Vagina (tissue), 2 donors: ENCODE results near the gene ESPL1. TPM values are rescaled to one million over a fixed set of nuclear protein-coding genes. Genes with fewer than 3 reads are reported as not detected.

Source experiments
- DNase-seq, 2 donors: peaks; one replicate each; pipeline ENCODE4 v3.0.0-alpha.2; 2017; ENCODE audit errors: extremely low spot score in 2 of 2
- H3K27ac ChIP-seq: fragments of 200-600 bp; sonication (generic); one replicate; pipeline ENCODE4 v1.5.1; 2019
- H3K27me3 ChIP-seq: fragments of 200-600 bp; sonication (generic); one replicate; pipeline ENCODE4 v1.5.1; 2019
- H3K36me3 ChIP-seq, 2 donors: fragments of 200-600 bp; sonication (generic); one replicate each; pipeline ENCODE4 v1.5.1; 2017 to 2019
- H3K4me1 ChIP-seq: fragments of 200-600 bp; sonication (generic); one replicate; pipeline ENCODE4 v1.5.1; 2019
- H3K4me3 ChIP-seq, 2 donors: fragments of 200-600 bp; sonication (generic); 1 replicate in 1 of 2; 2 replicates in 1 of 2; pipeline ENCODE4 v1.5.1; 2016 to 2019
- H3K9me3 ChIP-seq: fragments of 200-600 bp; sonication (generic); one replicate; pipeline ENCODE4 v1.5.1; 2019
- CTCF ChIP-seq, 3 experiments: fragments of 450-650 bp in 2 of 3; fragments of 200-600 bp in 1 of 3; sonication (generic) in 1 of 3; IDR thresholded peaks; one replicate each; pipeline ENCODE4 v1.5.1; 2017 to 2019; ENCODE audit warnings: antibody characterized with exemption in 3 of 3, mild to moderate bottlenecking in 2 of 3, moderate library complexity in 2 of 3
- POLR2A ChIP-seq, 2 donors: fragments of 450-650 bp; IDR thresholded peaks; one replicate each; pipeline ENCODE4 v1.6.1; 2017; ENCODE audit warnings: antibody characterized with exemption in 2 of 2, mild to moderate bottlenecking in 2 of 2, moderate library complexity in 2 of 2
- POLR2AphosphoS5 ChIP-seq, 2 donors: sonication (generic); formaldehyde crosslinking; IDR thresholded peaks; one replicate each; pipeline ENCODE4 v1.9.0; 2017; ENCODE audit warnings: antibody characterized with exemption in 2 of 2, mild to moderate bottlenecking in 2 of 2, low read depth in 1 of 2; ENCODE audit not compliant: insufficient read depth in 1 of 2
- intact Hi-C: fragments of 100-400 bp; cut with DNase I; formaldehyde crosslinking; loops from one replicate; pipeline ENCODE4 v1.15.1; 2023
- total RNA-seq: library from RNA; depleted of rRNA; stranded (reverse); fragments of >200 nt; gene quantifications from one replicate; pipeline ENCODE4 v1.2.3, GENCODE V29; 2016

The ESPL1 gene
- total RNA-seq, 1 donor from 2014 or later = 17.7 TPM

- Histone ChIP-seq H3K4me3 (no peak overlapping the region), H3K9me3 (no peaks in the 10 kb centered on the region), H3K27ac (no peak overlapping the region), H3K27me3 (no peaks in the 10 kb centered on the region), H3K4me1 (peaks cover 7% of the 10 kb centered on the region), H3K36me3 (no peaks in the 10 kb centered on the region)
- intact Hi-C loops = loop anchor here (5.0 kb wide), 1 partner anchor 76 kb away; no protein-coding TSS in a partner anchor
- no peak for TF ChIP-seq POLR2A (IDR thresholded peaks at IDR 0.05)
- TF ChIP-seq POLR2AphosphoS5 (IDR thresholded peaks at IDR 0.05; ENCODE audit: insufficient read depth in 1 of 2, low read depth in 1 of 2) = no peak
- TF ChIP-seq CTCF (IDR thresholded peaks at IDR 0.05) = no peak
- no peak for DNase-seq
Observed at GRCh38 chr12:53288322-53288721, 20.2 kb downstream of the ESPL1 start.

- intact Hi-C loops = loop anchor here (5.0 kb wide), 1 partner anchor 78 kb away; no protein-coding TSS in a partner anchor
- peaks cover 12% of the 10 kb centered on the region for H3K4me1 ChIP-seq
- no peak for TF ChIP-seq POLR2A (IDR thresholded peaks at IDR 0.05)
- no peak for TF ChIP-seq POLR2AphosphoS5 (IDR thresholded peaks at IDR 0.05; ENCODE audit: insufficient read depth in 1 of 2, low read depth in 1 of 2)
- TF ChIP-seq CTCF (IDR thresholded peaks at IDR 0.05) = no peak
Observed at GRCh38 chr12:53289891-53290290, 21.8 kb downstream of the ESPL1 start.

DNA sequence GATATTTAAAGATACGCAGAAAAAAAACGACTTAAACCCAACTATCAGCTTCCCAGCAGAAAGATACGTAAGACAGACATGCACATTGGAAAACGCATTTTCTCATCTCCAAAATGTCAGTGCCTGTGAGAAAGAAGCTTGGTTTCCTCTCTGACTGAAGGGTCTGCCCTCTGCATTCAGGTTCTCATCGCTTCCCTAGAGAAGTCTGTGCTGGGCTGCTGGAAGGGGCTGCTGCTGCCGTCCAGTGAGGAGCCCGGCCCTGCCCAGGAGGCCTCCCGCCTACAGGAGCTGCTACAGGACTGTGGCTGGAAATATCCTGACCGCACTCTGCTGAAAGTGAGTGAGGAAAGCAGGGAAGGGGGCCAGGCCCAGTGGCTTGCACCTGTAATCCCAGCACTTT is 22.6 kb downstream of the ESPL1 start:
- Histone ChIP-seq H3K4me3 (no peak overlapping the region), H3K27ac (no peak overlapping the region), H3K36me3 (no peaks in the 10 kb centered on the region), H3K27me3 (no peaks in the 10 kb centered on the region), H3K4me1 (peaks cover 15% of the 10 kb centered on the region), H3K9me3 (no peaks in the 10 kb centered on the region)
- intact Hi-C loops = no loop called here
- DNase-seq = no peak
- TF ChIP-seq POLR2AphosphoS5 (IDR thresholded peaks at IDR 0.05; ENCODE audit: insufficient read depth in 1 of 2, low read depth in 1 of 2) = no peak
- no peak for TF ChIP-seq CTCF (IDR thresholded peaks at IDR 0.05)
- no peak for TF ChIP-seq POLR2A (IDR thresholded peaks at IDR 0.05)

More at GRCh38 chr12:53289891-53290290, 21.8 kb downstream of the ESPL1 start:
- no peak for DNase-seq
- Histone ChIP-seq H3K4me3 (no peak overlapping the region), H3K27ac (no peak overlapping the region), H3K36me3 (no peaks in the 10 kb centered on the region), H3K27me3 (no peaks in the 10 kb centered on the region), H3K9me3 (no peaks in the 10 kb centered on the region)

DNA sequence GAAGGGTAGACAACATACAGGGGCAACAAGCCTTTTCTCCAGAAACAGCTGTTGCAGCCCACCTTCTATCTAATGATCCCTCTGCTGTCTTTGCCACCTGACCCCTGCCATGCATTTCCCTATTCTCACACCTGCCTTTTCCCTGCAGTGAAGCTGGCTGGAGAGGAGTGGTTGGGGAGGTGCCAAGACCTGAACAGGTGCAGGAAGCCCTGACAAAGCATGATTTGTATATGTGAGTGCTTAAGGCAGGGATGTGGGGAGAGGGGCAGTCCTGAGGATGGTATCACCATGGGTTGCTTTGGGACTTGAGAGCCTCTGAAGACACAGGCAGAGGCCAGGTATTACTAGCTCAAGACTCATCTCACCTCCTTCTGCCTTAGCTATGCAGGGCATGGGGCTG is 24.3 kb downstream of the ESPL1 start:
- H3K27ac ChIP-seq = no peak overlapping the region
- intact Hi-C loops = no loop called here

More for the DNA sequence above, 24.3 kb downstream of the ESPL1 start:
- Histone ChIP-seq H3K4me3 (no peak overlapping the region), H3K4me1 (peaks cover 32% of the 10 kb centered on the region), H3K9me3 (no peaks in the 10 kb centered on the region), H3K36me3 (peaks cover 0 to under 1% of the 10 kb centered on the region in 2 donors), H3K27me3 (no peaks in the 10 kb centered on the region)
- no peak for DNase-seq
- no peak for TF ChIP-seq CTCF (IDR thresholded peaks at IDR 0.05)
- no peak for TF ChIP-seq POLR2AphosphoS5 (IDR thresholded peaks at IDR 0.05; ENCODE audit: insufficient read depth in 1 of 2, low read depth in 1 of 2)
- TF ChIP-seq POLR2A (IDR thresholded peaks at IDR 0.05) = no peak
